ENCODE measurements around the gene ARRDC4. TPM values are rescaled to one million over a fixed set of nuclear protein-coding genes. Genes with fewer than 3 reads are reported as not detected.

The ARRDC4 gene
- total and polyA plus RNA-seq, 9 of the 15 experiments (the other 6 are each of a cell fraction or from before 2014, with no cell fraction given): 4.3 to 16.1 (median 14.4) TPM

- peak; percentile 94 for TF ChIP-seq FOSL1 (tag; conservative IDR thresholded peaks at IDR 0.05)
- TF ChIP-seq HEY1 (CRISPR knock-in tag; IDR thresholded peaks at IDR 0.05; ENCODE audit: borderline replicate concordance): no peak
- TF ChIP-seq MXI1 (IDR thresholded peaks at IDR 0.05; ENCODE audit: low read depth, low read length): no peak
- TF ChIP-seq FOXO4 (CRISPR knock-in tag; IDR thresholded peaks at IDR 0.05): no peak
- TF ChIP-seq MEF2A (IDR thresholded peaks at IDR 0.05; ENCODE audit: control insufficient read depth, low read depth, low read length): no peak
- TF ChIP-seq ZNF23 (CRISPR knock-in tag; IDR thresholded peaks at IDR 0.05): no peak
- TF ChIP-seq SAP30 (IDR thresholded peaks at IDR 0.05; ENCODE audit: borderline replicate concordance, insufficient read depth, low read depth, low read length, poor library complexity, severe bottlenecking): peak; percentile 89
- TF ChIP-seq, protein P1, sequence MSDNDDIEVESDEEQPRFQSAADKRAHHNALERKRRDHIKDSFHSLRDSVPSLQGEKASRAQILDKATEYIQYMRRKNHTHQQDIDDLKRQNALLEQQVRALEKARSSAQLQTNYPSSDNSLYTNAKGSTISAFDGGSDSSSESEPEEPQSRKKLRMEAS (CRISPR knock-in tag; IDR thresholded peaks at IDR 0.05): peak; percentile 93
- TF ChIP-seq ESRRA (IDR thresholded peaks at IDR 0.05; ENCODE audit: borderline replicate concordance, low read depth): no peak
- no peak for TF ChIP-seq ZFP30 (CRISPR knock-in tag; IDR thresholded peaks at IDR 0.05; ENCODE audit: borderline replicate concordance)
- TF ChIP-seq, protein P2, sequence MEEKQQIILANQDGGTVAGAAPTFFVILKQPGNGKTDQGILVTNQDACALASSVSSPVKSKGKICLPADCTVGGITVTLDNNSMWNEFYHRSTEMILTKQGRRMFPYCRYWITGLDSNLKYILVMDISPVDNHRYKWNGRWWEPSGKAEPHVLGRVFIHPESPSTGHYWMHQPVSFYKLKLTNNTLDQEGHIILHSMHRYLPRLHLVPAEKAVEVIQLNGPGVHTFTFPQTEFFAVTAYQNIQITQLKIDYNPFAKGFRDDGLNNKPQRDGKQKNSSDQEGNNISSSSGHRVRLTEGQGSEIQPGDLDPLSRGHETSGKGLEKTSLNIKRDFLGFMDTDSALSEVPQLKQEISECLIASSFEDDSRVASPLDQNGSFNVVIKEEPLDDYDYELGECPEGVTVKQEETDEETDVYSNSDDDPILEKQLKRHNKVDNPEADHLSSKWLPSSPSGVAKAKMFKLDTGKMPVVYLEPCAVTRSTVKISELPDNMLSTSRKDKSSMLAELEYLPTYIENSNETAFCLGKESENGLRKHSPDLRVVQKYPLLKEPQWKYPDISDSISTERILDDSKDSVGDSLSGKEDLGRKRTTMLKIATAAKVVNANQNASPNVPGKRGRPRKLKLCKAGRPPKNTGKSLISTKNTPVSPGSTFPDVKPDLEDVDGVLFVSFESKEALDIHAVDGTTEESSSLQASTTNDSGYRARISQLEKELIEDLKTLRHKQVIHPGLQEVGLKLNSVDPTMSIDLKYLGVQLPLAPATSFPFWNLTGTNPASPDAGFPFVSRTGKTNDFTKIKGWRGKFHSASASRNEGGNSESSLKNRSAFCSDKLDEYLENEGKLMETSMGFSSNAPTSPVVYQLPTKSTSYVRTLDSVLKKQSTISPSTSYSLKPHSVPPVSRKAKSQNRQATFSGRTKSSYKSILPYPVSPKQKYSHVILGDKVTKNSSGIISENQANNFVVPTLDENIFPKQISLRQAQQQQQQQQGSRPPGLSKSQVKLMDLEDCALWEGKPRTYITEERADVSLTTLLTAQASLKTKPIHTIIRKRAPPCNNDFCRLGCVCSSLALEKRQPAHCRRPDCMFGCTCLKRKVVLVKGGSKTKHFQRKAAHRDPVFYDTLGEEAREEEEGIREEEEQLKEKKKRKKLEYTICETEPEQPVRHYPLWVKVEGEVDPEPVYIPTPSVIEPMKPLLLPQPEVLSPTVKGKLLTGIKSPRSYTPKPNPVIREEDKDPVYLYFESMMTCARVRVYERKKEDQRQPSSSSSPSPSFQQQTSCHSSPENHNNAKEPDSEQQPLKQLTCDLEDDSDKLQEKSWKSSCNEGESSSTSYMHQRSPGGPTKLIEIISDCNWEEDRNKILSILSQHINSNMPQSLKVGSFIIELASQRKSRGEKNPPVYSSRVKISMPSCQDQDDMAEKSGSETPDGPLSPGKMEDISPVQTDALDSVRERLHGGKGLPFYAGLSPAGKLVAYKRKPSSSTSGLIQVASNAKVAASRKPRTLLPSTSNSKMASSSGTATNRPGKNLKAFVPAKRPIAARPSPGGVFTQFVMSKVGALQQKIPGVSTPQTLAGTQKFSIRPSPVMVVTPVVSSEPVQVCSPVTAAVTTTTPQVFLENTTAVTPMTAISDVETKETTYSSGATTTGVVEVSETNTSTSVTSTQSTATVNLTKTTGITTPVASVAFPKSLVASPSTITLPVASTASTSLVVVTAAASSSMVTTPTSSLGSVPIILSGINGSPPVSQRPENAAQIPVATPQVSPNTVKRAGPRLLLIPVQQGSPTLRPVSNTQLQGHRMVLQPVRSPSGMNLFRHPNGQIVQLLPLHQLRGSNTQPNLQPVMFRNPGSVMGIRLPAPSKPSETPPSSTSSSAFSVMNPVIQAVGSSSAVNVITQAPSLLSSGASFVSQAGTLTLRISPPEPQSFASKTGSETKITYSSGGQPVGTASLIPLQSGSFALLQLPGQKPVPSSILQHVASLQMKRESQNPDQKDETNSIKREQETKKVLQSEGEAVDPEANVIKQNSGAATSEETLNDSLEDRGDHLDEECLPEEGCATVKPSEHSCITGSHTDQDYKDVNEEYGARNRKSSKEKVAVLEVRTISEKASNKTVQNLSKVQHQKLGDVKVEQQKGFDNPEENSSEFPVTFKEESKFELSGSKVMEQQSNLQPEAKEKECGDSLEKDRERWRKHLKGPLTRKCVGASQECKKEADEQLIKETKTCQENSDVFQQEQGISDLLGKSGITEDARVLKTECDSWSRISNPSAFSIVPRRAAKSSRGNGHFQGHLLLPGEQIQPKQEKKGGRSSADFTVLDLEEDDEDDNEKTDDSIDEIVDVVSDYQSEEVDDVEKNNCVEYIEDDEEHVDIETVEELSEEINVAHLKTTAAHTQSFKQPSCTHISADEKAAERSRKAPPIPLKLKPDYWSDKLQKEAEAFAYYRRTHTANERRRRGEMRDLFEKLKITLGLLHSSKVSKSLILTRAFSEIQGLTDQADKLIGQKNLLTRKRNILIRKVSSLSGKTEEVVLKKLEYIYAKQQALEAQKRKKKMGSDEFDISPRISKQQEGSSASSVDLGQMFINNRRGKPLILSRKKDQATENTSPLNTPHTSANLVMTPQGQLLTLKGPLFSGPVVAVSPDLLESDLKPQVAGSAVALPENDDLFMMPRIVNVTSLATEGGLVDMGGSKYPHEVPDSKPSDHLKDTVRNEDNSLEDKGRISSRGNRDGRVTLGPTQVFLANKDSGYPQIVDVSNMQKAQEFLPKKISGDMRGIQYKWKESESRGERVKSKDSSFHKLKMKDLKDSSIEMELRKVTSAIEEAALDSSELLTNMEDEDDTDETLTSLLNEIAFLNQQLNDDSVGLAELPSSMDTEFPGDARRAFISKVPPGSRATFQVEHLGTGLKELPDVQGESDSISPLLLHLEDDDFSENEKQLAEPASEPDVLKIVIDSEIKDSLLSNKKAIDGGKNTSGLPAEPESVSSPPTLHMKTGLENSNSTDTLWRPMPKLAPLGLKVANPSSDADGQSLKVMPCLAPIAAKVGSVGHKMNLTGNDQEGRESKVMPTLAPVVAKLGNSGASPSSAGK (IDR thresholded peaks at IDR 0.05): peak; percentile 49; the same call in 1 of the 2 replicates
- TF ChIP-seq ZNF551 (CRISPR knock-in tag; IDR thresholded peaks at IDR 0.05): no peak
- peak in 1 of 2 experiments; percentile 37; a peak in 1 of 4 replicates for TF ChIP-seq HDAC1 (IDR thresholded peaks at IDR 0.05)
- peak; percentile 28 for TF ChIP-seq FIP1L1 (IDR thresholded peaks at IDR 0.05; ENCODE audit: low read depth, low read length, poor library complexity, severe bottlenecking)
Measured at GRCh38 chr15:97960364-97961066, at the start of gene ARRDC4 (continued).
